Stimulated activated CD4-positive, alpha-beta T cell treated with anti-CD3 and anti-CD28 coated beads, Interleukin-15, amount 100 ng/mL, for 48 hours (primary cell): Measurements from ENCODE around the gene CELA2A.
"Not testable (repeated sequence)": the region's sequence is repeated elsewhere in the genome, so short reads cannot be mapped to it uniquely, and the experiment has no call there.

Source experiments
- DNase-seq, 2 donors: peaks; one replicate each; pipeline ENCODE4 v3.0.0-alpha.2; 2020; ENCODE audit warnings: low read depth in 2 of 2

Gene CELA2A

GRCh38 chr1:15444468-15445389 is 11.8 kb upstream of the CELA2A start:
- DNase-seq, result no peak

GRCh38 chr1:15445390-15446122 is 11.0 kb upstream of the CELA2A start:
- DNase-seq, result no peak

- no peak for DNase-seq
These were observed 10.3 kb upstream of the CELA2A start for GRCh38 chr1:15446212-15446611.

GRCh38 chr1:15448877-15449462 is 7.6 kb upstream of the CELA2A start:
- DNase-seq, result no peak

- no peak for DNase-seq
These were observed 7.0 kb upstream of the CELA2A start for GRCh38 chr1:15449567-15449966.

GRCh38 chr1:15451014-15451722 is 5.4 kb upstream of the CELA2A start:
- no peak for DNase-seq

GRCh38 chr1:15452216-15452615 is 4.3 kb upstream of the CELA2A start:
- DNase-seq, result no peak

- no peak for DNase-seq
These were observed 3.5 kb upstream of the CELA2A start for GRCh38 chr1:15452866-15453571.

- DNase-seq, result no peak
These were observed 2.8 kb upstream of the CELA2A start for GRCh38 chr1:15453734-15454133.

- DNase-seq, result no peak
These were observed 2.3 kb upstream of the CELA2A start for GRCh38 chr1:15454256-15454655.

- no peak for DNase-seq
These were observed 1.0 kb upstream of the CELA2A start for GRCh38 chr1:15455522-15455921.

GRCh38 chr1:15457585-15457984 is 1.1 kb downstream of the CELA2A start:
- no peak for DNase-seq

GRCh38 chr1:15458388-15458787 is 1.9 kb downstream of the CELA2A start:
- DNase-seq, result not testable (repeated sequence)

GRCh38 chr1:15459771-15460707 is 3.5 kb downstream of the CELA2A start:
- no peak for DNase-seq

GRCh38 chr1:15460708-15461095 is 4.2 kb downstream of the CELA2A start:
- DNase-seq, result no peak

GRCh38 chr1:15463064-15463800 is 6.7 kb downstream of the CELA2A start:
- DNase-seq, result not testable (repeated sequence)

GRCh38 chr1:15463926-15464322 is 7.4 kb downstream of the CELA2A start:
- not testable (repeated sequence) for DNase-seq

GRCh38 chr1:15465674-15466073 is 9.1 kb downstream of the CELA2A start:
- DNase-seq, result no peak

- not testable (repeated sequence) for DNase-seq
These were observed 10.6 kb downstream of the CELA2A start for GRCh38 chr1:15466955-15467625.
